Measurements from ENCODE around the gene WBP4.

WBP4 gene

DNA sequence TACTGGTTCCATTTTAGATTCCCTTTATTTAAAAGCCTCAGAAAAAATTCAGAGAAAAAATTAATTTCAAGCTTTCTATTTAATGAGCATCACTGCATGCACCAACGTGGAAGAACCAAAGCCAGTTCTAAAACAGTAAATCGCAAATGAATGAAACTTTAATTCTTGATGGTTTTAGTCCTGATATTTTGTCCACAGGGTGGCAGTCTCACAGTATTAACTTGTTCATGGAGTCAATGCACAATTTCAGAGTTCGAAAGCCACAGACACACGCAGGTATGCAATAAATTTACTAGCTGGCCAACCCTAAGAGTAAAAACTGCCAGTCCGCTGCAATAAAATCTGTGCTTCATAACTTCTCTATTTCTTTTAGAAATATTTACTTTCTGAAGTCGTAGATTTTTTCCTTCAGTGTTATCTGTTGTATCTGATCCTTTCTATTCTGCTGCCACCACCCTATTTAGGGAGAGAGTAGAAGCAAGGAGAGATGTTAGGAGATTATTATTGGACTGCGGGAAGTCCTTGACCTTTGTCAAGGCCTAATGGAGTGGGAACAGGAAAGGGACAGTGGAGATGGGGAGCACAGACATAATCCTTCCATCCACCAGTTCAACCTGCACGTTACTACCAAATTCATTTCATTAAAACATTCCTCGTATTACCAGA lies 7.0 kb upstream of the WBP4 start:
- H2AFZ ChIP-seq (ENCODE audit: low read length), result no peak overlapping the region
- H4K20me1 ChIP-seq (ENCODE audit: insufficient read depth, low read length, poor library complexity, severe bottlenecking), result peaks cover 48% of the 10 kb centered on the region
- peaks cover 70% of the 10 kb centered on the region for H3K4me1 ChIP-seq (ENCODE audit: insufficient read depth, low read length, poor library complexity, severe bottlenecking)
- peak overlapping the region; percentile 37 for H3K9ac ChIP-seq (ENCODE audit: low read depth, low read length, poor library complexity, severe bottlenecking)
- H3F3A ChIP-seq (ENCODE audit: low read depth), result no peaks in the 10 kb centered on the region
- peaks cover 100% of the 10 kb centered on the region for H3K79me2 ChIP-seq (ENCODE audit: insufficient read depth, low read length)
- TF ChIP-seq, protein P1, sequence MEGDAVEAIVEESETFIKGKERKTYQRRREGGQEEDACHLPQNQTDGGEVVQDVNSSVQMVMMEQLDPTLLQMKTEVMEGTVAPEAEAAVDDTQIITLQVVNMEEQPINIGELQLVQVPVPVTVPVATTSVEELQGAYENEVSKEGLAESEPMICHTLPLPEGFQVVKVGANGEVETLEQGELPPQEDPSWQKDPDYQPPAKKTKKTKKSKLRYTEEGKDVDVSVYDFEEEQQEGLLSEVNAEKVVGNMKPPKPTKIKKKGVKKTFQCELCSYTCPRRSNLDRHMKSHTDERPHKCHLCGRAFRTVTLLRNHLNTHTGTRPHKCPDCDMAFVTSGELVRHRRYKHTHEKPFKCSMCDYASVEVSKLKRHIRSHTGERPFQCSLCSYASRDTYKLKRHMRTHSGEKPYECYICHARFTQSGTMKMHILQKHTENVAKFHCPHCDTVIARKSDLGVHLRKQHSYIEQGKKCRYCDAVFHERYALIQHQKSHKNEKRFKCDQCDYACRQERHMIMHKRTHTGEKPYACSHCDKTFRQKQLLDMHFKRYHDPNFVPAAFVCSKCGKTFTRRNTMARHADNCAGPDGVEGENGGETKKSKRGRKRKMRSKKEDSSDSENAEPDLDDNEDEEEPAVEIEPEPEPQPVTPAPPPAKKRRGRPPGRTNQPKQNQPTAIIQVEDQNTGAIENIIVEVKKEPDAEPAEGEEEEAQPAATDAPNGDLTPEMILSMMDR (conservative IDR thresholded peaks at IDR 0.05; ENCODE audit: low read length), result peak; percentile 67
- TF ChIP-seq EZH2phosphoT487 (IDR thresholded peaks at IDR 0.05; ENCODE audit: borderline replicate concordance), result no peak
- H3K4me3 ChIP-seq (ENCODE audit: low read length, poor library complexity, severe bottlenecking), result peak overlapping the region; percentile 90
- no peaks in the 10 kb centered on the region for H3K9me3 ChIP-seq (ENCODE audit: insufficient read depth, low read depth, low read length)
- no peaks in the 10 kb centered on the region for H3K36me3 ChIP-seq (ENCODE audit: insufficient read depth, low read length)
- H3K27me3 ChIP-seq (ENCODE audit: insufficient read depth, low read length, poor library complexity, severe bottlenecking), result no peaks in the 10 kb centered on the region
- H3K4me2 ChIP-seq (ENCODE audit: low read depth, low read length, poor library complexity, severe bottlenecking), result peak overlapping the region; percentile 96
- no peaks in the 10 kb centered on the region for H3K9me2 ChIP-seq (replicated peaks; ENCODE audit: low read depth, low read length)

DNA sequence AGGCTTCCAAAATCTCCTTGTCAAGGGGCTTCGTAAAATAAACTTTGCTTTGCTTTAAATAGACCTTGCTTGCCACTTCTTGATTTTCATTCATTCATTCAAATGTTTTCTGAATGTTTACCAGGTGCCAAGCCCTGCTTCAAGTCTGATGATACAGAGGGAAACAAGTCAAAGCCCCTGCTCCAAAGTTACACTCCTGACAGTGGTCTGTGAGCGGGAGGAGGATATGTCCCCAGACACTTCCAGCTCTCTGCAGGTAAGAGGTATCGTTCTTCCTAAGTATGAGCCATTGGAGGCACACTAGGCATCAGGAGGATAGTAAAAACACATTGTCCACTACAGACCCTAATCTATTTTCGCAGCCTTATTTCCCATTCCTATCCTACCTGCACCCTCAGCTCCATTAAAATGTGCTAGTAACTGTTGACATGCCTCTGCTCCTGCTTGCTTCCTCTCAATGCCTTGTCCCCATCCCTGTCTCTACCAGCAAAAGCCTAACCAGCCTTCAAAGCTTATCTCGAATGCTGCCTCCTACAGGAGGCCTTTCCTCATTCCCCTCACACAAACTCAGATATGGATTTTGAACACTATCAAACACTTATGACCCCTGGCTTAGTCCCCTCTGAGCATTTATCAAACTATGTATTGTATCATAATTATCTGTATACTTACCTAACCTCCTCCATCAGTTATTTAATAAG lies 6.2 kb upstream of the WBP4 start:
- no peaks in the 10 kb centered on the region for H3K36me3 ChIP-seq (ENCODE audit: insufficient read depth, low read length)
- TF ChIP-seq EZH2phosphoT487 (IDR thresholded peaks at IDR 0.05; ENCODE audit: borderline replicate concordance), result no peak
- TF ChIP-seq, protein P1 (conservative IDR thresholded peaks at IDR 0.05; ENCODE audit: low read length), result peak; percentile 69
- peak overlapping the region; percentile 37 for H3K9ac ChIP-seq (ENCODE audit: low read depth, low read length, poor library complexity, severe bottlenecking)
- peak overlapping the region; percentile 96 for H3K4me2 ChIP-seq (ENCODE audit: low read depth, low read length, poor library complexity, severe bottlenecking)
- peaks cover 100% of the 10 kb centered on the region for H3K79me2 ChIP-seq (ENCODE audit: insufficient read depth, low read length)
- H3F3A ChIP-seq (ENCODE audit: low read depth), result no peaks in the 10 kb centered on the region
- peak overlapping the region; percentile 90 for H3K4me3 ChIP-seq (ENCODE audit: low read length, poor library complexity, severe bottlenecking)
- H3K4me1 ChIP-seq (ENCODE audit: insufficient read depth, low read length, poor library complexity, severe bottlenecking), result peaks cover 70% of the 10 kb centered on the region
- no peaks in the 10 kb centered on the region for H3K27me3 ChIP-seq (ENCODE audit: insufficient read depth, low read length, poor library complexity, severe bottlenecking)
- no peaks in the 10 kb centered on the region for H3K9me3 ChIP-seq (ENCODE audit: insufficient read depth, low read depth, low read length)
- H2AFZ ChIP-seq (ENCODE audit: low read length), result no peak overlapping the region
- H3K9me2 ChIP-seq (replicated peaks; ENCODE audit: low read depth, low read length), result no peaks in the 10 kb centered on the region
- peaks cover 48% of the 10 kb centered on the region for H4K20me1 ChIP-seq (ENCODE audit: insufficient read depth, low read length, poor library complexity, severe bottlenecking)

DNA sequence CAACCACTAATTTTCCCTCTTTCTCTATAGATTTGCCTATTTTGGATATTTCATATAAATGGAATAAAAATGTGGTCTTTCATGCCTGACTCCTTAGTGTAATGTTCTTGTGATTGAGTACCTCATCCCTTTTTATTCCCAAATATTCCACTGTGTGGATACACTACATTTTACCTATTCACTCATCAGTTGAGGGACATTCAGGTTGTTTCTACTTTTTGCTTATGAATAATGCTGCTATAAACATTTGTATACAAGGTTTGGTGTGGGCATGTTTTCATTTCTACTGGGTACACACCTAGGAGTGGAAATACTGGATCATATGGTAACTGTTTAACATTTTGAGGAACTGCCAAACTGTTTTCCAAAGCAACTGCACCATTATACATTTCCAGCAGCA lies 5.1 kb upstream of the WBP4 start:
- H3K9me3 ChIP-seq (ENCODE audit: insufficient read depth, low read depth, low read length), result no peaks in the 10 kb centered on the region
- H3K9me2 ChIP-seq (replicated peaks; ENCODE audit: low read depth, low read length), result no peaks in the 10 kb centered on the region
- peak overlapping the region; percentile 90 for H3K4me3 ChIP-seq (ENCODE audit: low read length, poor library complexity, severe bottlenecking)
- H3F3A ChIP-seq (ENCODE audit: low read depth), result peaks cover 3% of the 10 kb centered on the region; the same call in 1 of the 2 replicates
- H2AFZ ChIP-seq (ENCODE audit: low read length), result no peak overlapping the region
- peaks cover 68% of the 10 kb centered on the region for H3K4me1 ChIP-seq (ENCODE audit: insufficient read depth, low read length, poor library complexity, severe bottlenecking)
- peaks cover 95% of the 10 kb centered on the region for H3K79me2 ChIP-seq (ENCODE audit: insufficient read depth, low read length)
- H4K20me1 ChIP-seq (ENCODE audit: insufficient read depth, low read length, poor library complexity, severe bottlenecking), result peaks cover 48% of the 10 kb centered on the region
- H3K27me3 ChIP-seq (ENCODE audit: insufficient read depth, low read length, poor library complexity, severe bottlenecking), result no peaks in the 10 kb centered on the region
- peak overlapping the region; percentile 96 for H3K4me2 ChIP-seq (ENCODE audit: low read depth, low read length, poor library complexity, severe bottlenecking)
- H3K9ac ChIP-seq (ENCODE audit: low read depth, low read length, poor library complexity, severe bottlenecking), result peak overlapping the region; percentile 95
- TF ChIP-seq EZH2phosphoT487 (IDR thresholded peaks at IDR 0.05; ENCODE audit: borderline replicate concordance), result no peak
- TF ChIP-seq, protein P1 (conservative IDR thresholded peaks at IDR 0.05; ENCODE audit: low read length), result no peak
- no peaks in the 10 kb centered on the region for H3K36me3 ChIP-seq (ENCODE audit: insufficient read depth, low read length)

All from Loucy (cell line).